CD4-positive, alpha-beta T cell treated with Interleukin-15 for 1 hour (primary cell): ENCODE measurements around the gene CYTH4.

ENCODE experiments used
- DNase-seq: peaks from one replicate; pipeline ENCODE4 v3.0.0-alpha.2; 2020

The CYTH4 gene

DNA sequence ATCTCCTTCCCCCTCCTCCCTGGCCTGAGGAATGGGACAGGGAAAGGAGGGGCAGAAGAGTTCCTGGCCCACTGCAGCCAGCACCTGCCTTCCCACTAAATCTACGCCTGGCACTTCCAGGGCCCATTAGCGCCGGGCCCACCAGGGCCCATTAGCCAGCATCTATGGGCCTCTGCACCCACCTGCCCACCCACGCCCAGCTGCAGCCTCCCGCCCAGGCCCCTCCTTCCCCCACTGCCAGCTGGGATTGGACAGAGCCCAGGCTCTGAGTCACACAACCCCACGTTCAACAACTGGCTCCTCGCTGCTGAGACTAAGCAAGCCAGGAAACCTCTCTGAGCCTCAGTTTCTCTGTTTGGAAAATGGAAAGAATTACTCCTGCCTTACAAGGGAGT lies 48.7 kb downstream of the CYTH4 start:
- DNase-seq, result no peak

DNA sequence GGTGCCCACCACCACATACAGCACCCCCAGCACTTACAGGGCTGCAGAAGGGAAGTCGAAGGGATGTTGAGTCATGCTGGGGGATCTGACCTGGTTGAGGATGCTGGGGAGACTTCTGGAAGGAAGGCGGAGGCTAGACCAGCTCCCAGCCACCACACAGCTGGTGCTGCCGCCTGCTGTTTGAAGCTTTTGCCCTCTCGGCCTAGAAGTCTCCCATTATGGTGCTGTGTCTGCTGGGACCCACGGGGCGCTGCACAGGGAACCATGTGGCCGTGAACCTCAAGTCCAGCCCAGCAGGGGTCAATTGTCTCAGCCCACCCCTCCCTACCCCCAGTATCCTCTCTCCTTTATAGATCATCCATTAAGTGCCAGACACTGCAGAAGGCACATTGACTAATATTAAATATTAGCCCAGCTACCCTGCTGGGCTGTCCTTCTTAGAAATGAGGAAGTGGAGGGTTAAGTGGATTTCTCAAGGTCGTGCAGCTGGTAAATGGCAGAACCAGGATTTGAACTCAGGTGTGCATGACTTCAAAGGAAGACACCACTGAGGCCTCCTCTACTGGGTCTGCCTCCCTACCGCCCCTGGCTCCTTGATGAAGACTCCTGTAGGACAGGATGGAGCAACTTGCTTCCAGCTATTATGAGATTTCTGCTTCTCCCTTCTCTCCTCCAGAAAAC lies 49.7 kb downstream of the CYTH4 start:
- DNase-seq, result no peak

DNA sequence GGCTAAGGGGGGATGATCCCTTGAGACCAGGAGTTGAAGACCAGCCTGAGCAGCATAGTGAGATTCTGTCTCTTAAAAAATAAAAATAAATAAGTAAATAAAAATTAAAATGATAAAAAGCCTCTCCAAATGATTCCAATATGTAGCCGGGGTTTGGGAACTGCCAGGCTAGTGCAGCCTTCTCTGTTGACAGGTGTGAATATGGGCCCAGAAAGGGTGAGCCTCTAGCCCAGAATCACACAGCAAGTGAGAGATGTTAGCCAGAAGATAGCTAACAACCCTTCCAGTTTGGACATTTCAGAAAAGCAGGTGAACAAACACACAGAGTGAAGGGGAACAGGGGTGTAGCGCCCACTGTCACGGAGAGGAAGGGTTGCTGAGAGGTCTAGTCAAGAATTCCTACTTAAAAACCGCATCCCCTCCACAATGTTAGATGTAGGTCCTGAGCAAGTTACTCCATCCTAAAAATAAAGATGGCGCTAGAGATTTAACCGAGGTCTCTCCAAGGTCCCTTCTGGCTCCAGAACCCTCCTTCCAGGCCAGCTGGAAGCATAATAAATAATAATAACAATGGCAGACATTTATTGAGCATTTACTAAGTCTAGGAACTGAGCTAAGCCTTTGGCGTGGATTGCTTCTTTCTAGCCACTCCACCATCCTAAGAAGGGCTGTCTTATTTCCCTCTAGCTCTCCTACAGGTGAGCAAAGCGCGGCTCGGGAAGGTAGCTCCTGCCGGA lies 51.6 kb downstream of the CYTH4 start:
- DNase-seq, result no peak

GRCh38 chr22:37334461-37334858 lies 52.2 kb downstream of the CYTH4 start:
- no peak for DNase-seq

- DNase-seq, result no peak
These were observed 52.8 kb downstream of the CYTH4 start for GRCh38 chr22:37334859-37335805.

- no peak for DNase-seq
These were observed 53.5 kb downstream of the CYTH4 start for GRCh38 chr22:37335806-37336199.

DNA sequence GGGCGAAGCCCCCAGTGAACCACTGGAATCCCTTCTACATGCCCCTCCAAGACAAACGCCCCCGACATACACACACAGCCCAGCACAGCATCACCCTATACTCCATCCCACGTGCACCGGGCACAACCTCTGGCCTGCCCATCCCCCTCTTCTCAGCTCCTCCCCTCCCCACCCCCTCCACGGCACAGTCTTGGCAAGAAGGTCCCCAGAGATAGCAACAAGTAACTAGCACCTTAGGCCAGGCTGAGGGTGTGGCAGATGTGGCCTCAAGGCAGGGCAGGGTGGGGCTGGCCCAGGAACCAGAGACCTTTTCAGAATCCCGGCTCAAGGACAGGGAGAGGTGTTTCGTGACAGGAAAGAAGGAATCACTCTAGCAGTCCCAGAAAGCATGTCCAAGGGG lies 54.3 kb downstream of the CYTH4 start:
- DNase-seq, result no peak

GRCh38 chr22:37337204-37337943 lies 55.1 kb downstream of the CYTH4 start:
- DNase-seq, result no peak

DNA sequence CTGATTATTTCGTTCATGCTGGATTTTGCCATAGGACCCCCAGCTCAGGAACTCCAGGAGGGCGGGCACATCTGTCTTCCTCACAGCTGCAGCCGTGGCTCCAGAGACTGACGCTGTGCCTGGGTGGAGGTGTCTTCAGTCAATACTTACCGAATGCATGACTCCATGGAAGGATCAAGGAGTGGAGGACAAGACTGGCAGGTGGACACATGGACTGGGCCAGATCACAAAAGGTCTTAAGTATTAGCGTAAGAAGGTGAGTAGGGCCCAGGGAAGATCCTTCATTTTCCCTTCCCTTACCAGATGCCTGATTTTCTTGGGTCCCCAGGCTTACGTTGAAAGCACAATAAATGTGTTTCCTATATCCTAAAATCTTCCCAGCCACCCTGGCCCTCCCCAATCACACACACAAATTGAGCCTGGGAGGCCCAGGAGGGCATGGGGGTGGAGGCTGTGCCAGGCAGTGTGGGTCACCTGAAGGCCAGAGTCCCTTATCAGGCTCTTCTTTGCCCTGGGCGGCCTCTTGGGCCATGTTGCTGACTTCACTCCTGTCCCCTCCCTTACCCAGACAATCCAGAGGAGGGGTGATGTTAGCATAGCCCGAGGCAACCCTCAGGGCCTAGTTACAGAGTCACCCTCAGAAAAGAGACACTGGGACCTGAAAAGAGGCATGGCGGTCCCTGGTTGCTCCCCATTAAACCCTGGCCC lies 56.4 kb downstream of the CYTH4 start:
- DNase-seq, result no peak

GRCh38 chr22:37340331-37341262 lies 58.3 kb downstream of the CYTH4 start:
- no peak for DNase-seq

DNA sequence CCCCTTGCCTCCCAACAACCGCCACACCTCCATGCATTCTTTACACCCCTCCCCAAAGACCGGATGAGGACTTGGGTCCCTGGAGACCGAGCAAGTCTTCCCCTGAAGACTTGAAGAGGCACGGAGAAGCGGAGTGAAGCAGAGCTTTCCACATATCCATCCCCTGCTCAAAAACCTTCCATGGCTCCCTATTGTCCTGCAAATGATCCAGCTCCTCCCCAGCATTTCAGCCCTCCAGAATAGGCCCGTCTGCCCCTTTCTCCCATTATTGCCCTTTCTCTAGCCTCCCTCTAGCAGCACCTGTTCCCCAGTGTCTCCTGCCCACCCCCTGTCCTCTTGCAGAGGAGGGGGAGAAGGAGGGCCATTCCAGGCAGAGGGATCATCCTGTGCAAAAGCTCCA lies 59.8 kb downstream of the CYTH4 start:
- no peak for DNase-seq

DNA sequence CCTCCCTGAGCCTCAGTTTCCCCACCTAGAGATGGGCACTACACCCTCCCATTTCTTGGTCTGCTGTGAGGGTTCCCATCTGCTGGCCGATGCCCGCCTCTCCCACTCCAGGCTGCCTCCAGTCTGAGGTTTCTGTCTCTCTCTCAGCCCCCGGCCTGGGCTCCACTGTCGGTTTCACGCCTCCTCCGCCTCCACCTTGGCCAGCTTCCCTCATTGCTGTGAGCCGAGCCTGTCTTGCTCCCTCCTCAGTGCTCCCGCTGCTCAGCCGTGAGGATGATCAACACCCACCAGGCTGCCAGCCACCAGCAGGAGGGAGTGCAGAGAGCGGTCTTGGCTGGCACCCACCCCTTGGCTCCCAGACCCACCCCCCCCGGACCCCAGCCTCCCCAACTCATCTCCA lies 61.0 kb downstream of the CYTH4 start:
- DNase-seq, result no peak

- DNase-seq, result no peak
These were observed 61.8 kb downstream of the CYTH4 start for GRCh38 chr22:37343863-37344734.

GRCh38 chr22:37344735-37345449 lies 62.6 kb downstream of the CYTH4 start:
- DNase-seq, result no peak

DNA sequence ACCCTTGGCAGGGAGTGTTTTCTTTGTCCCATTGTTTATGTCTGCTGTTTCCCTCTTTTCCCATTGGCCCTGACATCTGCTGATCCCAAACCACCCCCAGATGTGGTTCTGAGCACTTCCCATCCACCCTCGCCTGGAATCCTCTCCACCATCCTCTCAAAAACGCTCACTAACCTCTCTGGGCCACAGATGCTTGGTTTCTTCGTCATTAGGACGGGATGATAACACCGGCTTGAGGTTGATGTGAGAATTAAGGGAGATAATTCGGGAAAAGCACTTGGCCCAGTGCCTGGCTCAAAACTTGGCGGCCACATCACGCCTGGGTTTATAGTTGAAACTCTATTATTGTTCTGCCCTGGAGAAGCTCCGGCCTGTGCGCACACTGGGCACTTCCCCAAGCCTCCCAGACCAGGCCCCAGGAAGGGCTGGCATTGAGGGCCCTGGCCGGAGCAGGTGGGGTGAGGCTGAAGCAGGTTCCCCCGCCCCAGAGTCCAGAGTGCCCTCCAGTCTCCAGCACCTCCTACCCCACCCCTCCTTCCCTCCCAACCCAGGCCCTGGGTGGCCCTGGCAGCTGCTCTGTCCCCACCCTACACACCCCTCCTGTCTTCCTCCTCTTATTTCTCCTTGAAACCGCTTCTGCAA lies 63.7 kb downstream of the CYTH4 start:
- DNase-seq, result no peak

DNA sequence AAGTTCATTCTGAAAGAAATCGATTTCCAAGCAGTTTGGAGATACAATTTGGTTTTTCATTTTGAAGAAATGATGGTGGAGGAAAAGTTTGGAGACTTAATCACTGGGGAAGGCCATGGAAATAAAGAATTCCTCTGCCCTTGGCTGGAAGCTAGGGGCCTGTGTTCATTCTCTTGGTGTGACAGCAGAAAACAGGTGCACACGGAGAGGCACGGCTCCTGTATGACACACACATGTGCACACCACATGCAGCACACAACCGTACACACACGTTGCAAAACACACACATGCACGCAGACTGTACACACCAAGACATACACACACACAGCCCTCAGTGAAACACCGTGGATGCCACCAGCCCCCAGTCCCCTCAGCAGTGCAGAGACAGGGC lies 64.2 kb downstream of the CYTH4 start:
- DNase-seq, result no peak

DNA sequence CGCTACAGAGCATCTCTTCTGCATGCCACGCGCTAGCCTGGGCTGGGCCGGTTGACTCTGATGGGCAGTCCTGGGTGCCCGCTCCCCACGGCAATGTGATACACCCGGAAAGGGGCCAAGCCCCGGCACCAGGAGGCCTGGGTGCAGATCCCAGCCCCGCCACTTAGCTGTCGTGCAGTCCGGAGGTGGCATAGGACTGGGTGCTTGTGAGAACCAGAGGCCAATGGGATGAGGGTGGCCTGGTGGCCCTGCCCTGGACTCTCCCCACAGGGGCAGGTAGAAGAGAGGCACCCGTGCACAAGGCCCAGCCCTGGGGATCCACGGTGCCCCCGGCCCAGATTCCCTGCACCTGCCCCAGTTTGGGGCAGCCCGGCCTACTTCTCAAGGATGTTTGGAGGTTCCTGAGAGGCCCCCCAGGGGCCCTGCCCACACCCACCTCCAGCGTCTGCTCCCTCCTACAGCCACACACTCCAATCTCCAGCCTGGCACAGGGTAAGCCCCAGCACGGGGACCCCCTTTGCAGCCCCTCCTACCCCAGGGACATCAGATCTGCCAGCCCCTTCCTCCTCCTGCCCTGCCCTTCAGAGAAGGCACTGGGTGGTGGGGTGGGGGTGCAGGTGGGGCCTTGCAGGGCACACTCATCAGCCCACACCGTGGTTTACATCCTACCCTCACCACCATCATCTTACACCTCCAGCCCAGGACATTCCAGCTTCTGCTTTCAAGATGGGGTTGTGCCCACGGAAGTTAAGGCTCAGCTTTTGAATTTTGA lies 66.9 kb downstream of the CYTH4 start:
- no peak for DNase-seq

DNA sequence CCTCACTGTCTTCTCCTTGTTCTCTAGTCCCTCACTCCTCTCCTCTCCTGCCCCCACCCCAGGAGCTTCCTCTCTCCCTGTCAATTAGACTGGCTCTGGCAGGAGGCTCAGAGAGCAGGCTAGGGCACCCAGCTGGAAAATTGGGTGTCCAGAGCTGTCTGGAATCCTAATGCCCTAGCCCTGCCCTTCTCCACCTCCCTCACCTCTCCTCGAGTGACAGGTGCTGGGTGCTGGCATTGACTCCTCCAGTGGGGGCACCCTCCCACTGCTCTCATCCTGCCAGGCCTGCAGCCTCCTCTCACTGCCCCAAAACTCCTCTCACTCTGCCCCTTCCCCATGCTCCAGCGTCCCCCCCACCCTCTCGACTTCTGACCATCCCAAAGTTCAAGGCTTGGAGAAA lies 68.9 kb downstream of the CYTH4 start:
- no peak for DNase-seq
